ELF-1 (cell line): ENCODE results near the gene DKC1.

ENCODE experiments used
- DNase-seq: peaks from one replicate; pipeline ENCODE4 v3.0.0-alpha.2; 2016; ENCODE audit warnings: low read depth, low spot score

DKC1 gene

GRCh38 chrX:154737136-154737535, 25.5 kb upstream of the DKC1 start:
- no peak for DNase-seq

- DNase-seq, result no peak
Observed at GRCh38 chrX:154738011-154738738, 24.5 kb upstream of the DKC1 start.

- DNase-seq, result no peak
Observed at GRCh38 chrX:154739952-154740465, 22.7 kb upstream of the DKC1 start.

- no peak for DNase-seq
Observed at GRCh38 chrX:154742613-154743012, 20.1 kb upstream of the DKC1 start.

GRCh38 chrX:154748712-154749339, 13.8 kb upstream of the DKC1 start:
- DNase-seq, result peak; percentile 77

- DNase-seq, result no peak
Observed at GRCh38 chrX:154749856-154750255, 12.8 kb upstream of the DKC1 start.

- DNase-seq, result peak; percentile 72
Observed at GRCh38 chrX:154750301-154751202, 12.1 kb upstream of the DKC1 start, which contains the start of gene GAB3. TSS of gene GAB3 (minus strand) at chrX:154751077. CDS start at chrX:154751025, 52 bp downstream.

GRCh38 chrX:154751203-154751668, 11.4 kb upstream of the DKC1 start:
- no peak for DNase-seq

GRCh38 chrX:154751669-154752271, 10.9 kb upstream of the DKC1 start:
- DNase-seq, result no peak

GRCh38 chrX:154758696-154759095, 4.0 kb upstream of the DKC1 start:
- DNase-seq, result no peak

- no peak for DNase-seq
Observed at GRCh38 chrX:154761977-154762536, 607 bp upstream of the DKC1 start.

GRCh38 chrX:154774622-154775021, 12.0 kb downstream of the DKC1 start:
- DNase-seq, result no peak

- DNase-seq, result no peak
Observed at GRCh38 chrX:154775419-154776349, 13.0 kb downstream of the DKC1 start.

- no peak for DNase-seq
Observed at GRCh38 chrX:154776753-154777152, 14.1 kb downstream of the DKC1 start.

GRCh38 chrX:154779261-154779660, 16.6 kb downstream of the DKC1 start:
- no peak for DNase-seq

- no peak for DNase-seq
Observed at GRCh38 chrX:154780968-154781367, 18.3 kb downstream of the DKC1 start.

- no peak for DNase-seq
Observed at GRCh38 chrX:154784149-154784995, 21.7 kb downstream of the DKC1 start.

- no peak for DNase-seq
Observed at GRCh38 chrX:154785716-154786115, 23.1 kb downstream of the DKC1 start.

GRCh38 chrX:154791467-154791866, 28.8 kb downstream of the DKC1 start:
- DNase-seq, result no peak
